Body of pancreas (tissue), 4 donors: ENCODE results near the gene MC1R. TPM values are rescaled to one million over a fixed set of nuclear protein-coding genes. Genes with fewer than 3 reads are reported as not detected.

Experiments
- ATAC-seq: fragments of 150-250 bp; one replicate; pipeline ENCODE4 v1.9.1; 2016
- DNase-seq, 4 donors: peaks; one replicate each; pipeline ENCODE4 v3.0.0-alpha.2; 2019
- H3K27ac ChIP-seq, 4 donors: fragments of 200-600 bp; sonication (generic); 1 replicate in 3 of 4; 2 replicates in 1 of 4; pipeline versions ENCODE4 v1.5.1 to v1.6.1; 2016 to 2019; ENCODE audit warnings: mild to moderate bottlenecking in 1 of 4, mixed read lengths in 1 of 4, moderate library complexity in 1 of 4
- H3K27me3 ChIP-seq, 2 donors: fragments of 200-600 bp; sonication (generic); one replicate each; pipeline ENCODE4 v1.6.0; 2016; ENCODE audit warnings: mild to moderate bottlenecking in 1 of 2
- H3K36me3 ChIP-seq, 2 donors: fragments of 200-600 bp; sonication (generic); replicated peaks in 1 of 2; 2 replicates each; pipeline ENCODE4 v1.5.1; 2016; ENCODE audit warnings: low read depth in 2 of 2; ENCODE audit not compliant: insufficient read depth in 1 of 2
- H3K4me1 ChIP-seq: fragments of 200-600 bp; sonication (generic); one replicate; pipeline ENCODE4 v1.6.0; 2016
- H3K4me3 ChIP-seq, 2 donors: fragments of 200-600 bp; sonication (generic); 1 replicate in 1 of 2; 2 replicates in 1 of 2; pipeline ENCODE4 v1.5.1; 2016 to 2019
- H3K9me3 ChIP-seq, 3 donors: fragments of 200-600 bp; sonication (generic); 1 replicate in 2 of 3; 2 replicates in 1 of 3; pipeline ENCODE4 v1.5.1; 2016
- CTCF ChIP-seq, 7 experiments: fragments of 450-650 bp in 4 of 7; fragments of 200-600 bp in 3 of 7; sonication (generic) in 3 of 7; IDR thresholded peaks; one replicate each; pipeline ENCODE4 v1.5.1; 2016 to 2019; ENCODE audit warnings: antibody characterized with exemption in 7 of 7
- POLR2A ChIP-seq, 3 donors: fragments of 450-650 bp; IDR thresholded peaks; one replicate each; pipeline ENCODE4 v1.6.1; 2016; ENCODE audit warnings: antibody characterized with exemption in 3 of 3, mild to moderate bottlenecking in 2 of 3
- WGBS, 2 donors: methylation state at CpG; one replicate each; pipeline ENCODE4 v1.1.5; 2017; 5-methylcytosine and 5-hydroxymethylcytosine counted together
- intact Hi-C: fragments of 100-400 bp; cut with DNase I; formaldehyde crosslinking; loops from one replicate; pipeline ENCODE4 v1.15.1; 2023
- total RNA-seq, 2 donors: library from RNA; depleted of rRNA; stranded (reverse); fragments of >200 nt; gene quantifications; one replicate each; pipeline ENCODE4 v1.1.0, GENCODE V29; 2016

The MC1R gene
- total RNA-seq, 2 donors from 2014 or later = 3.6 TPM

- Histone ChIP-seq H3K4me1 (no peaks in the 10 kb centered on the region), H3K27ac (no peak overlapping the region), H3K27me3 (no peaks in the 10 kb centered on the region), H3K4me3 (no peak overlapping the region), H3K9me3 (no peaks in the 10 kb centered on the region), H3K36me3 (peaks cover 3 to 4% of the 10 kb centered on the region in 2 donors)
- TF ChIP-seq CTCF (IDR thresholded peaks at IDR 0.05) (no peak), POLR2A (IDR thresholded peaks at IDR 0.05) (no peak)
- WGBS, 2 donors = 81 to 90% methylated on average over 5 to 13 of the region's 13 CpGs
- DNase-seq = peak in 2 of 4 donors; percentile 38 to 68
- no peak for ATAC-seq
- intact Hi-C loops = no loop called here
Observed at GRCh38 chr16:89960966-89961365, 42.3 kb downstream of the MC1R start.

- WGBS, 2 donors = 93 to 96% methylated on average over 6 to 23 of the region's 23 CpGs
- intact Hi-C loops = no loop called here
- DNase-seq (no peak), ATAC-seq (no peak)
- peaks cover 0 to 4% of the 10 kb centered on the region in 2 donors for H3K36me3 ChIP-seq
- no peak overlapping the region for H3K4me3 ChIP-seq
- H3K4me1 ChIP-seq = no peaks in the 10 kb centered on the region
- no peak overlapping the region for H3K27ac ChIP-seq
- no peaks in the 10 kb centered on the region for H3K27me3 ChIP-seq
- H3K9me3 ChIP-seq = no peaks in the 10 kb centered on the region
- TF ChIP-seq CTCF (IDR thresholded peaks at IDR 0.05) = no peak
- no peak for TF ChIP-seq POLR2A (IDR thresholded peaks at IDR 0.05)
Observed at GRCh38 chr16:89961920-89962319, 43.3 kb downstream of the MC1R start.

- Histone ChIP-seq H3K4me1 (no peaks in the 10 kb centered on the region), H3K9me3 (no peaks in the 10 kb centered on the region), H3K27ac (no peak overlapping the region), H3K27me3 (no peaks in the 10 kb centered on the region), H3K36me3 (peaks cover 0 to 2% of the 10 kb centered on the region in 2 donors), H3K4me3 (no peak overlapping the region)
- DNase-seq (no peak), ATAC-seq (no peak)
- WGBS, 2 donors = 76 to 87% methylated on average over 10 to 22 of the region's 26 CpGs
- intact Hi-C loops = no loop called here
- TF ChIP-seq CTCF (IDR thresholded peaks at IDR 0.05) (no peak), POLR2A (IDR thresholded peaks at IDR 0.05) (no peak)
Observed at GRCh38 chr16:89962754-89963498, 44.3 kb downstream of the MC1R start.

GRCh38 chr16:89964201-89964600 lies 45.5 kb downstream of the MC1R start:
- Histone ChIP-seq H3K27ac (no peak overlapping the region), H3K4me1 (no peaks in the 10 kb centered on the region), H3K36me3 (no peaks in the 10 kb centered on the region), H3K27me3 (no peaks in the 10 kb centered on the region), H3K4me3 (no peak overlapping the region), H3K9me3 (no peaks in the 10 kb centered on the region)
- intact Hi-C loops = no loop called here
- TF ChIP-seq POLR2A (IDR thresholded peaks at IDR 0.05) (no peak), CTCF (IDR thresholded peaks at IDR 0.05) (no peak)
- no peak for DNase-seq
- WGBS, 2 donors = 86 to 100% methylated on average over 1 to 19 of the region's 25 CpGs
- no peak for ATAC-seq
